IPS-20b (cell line): Measurements from ENCODE around the gene PTPRD.

Experiments used
- H3K27ac ChIP-seq: one replicate; pipeline ENCODE4 v1.5.1; 2013; ENCODE audit warnings: low read length
- H3K27me3 ChIP-seq: 2 replicates; pipeline ENCODE4 v1.6.1; 2013; ENCODE audit warnings: mild to moderate bottlenecking, low read length, inconsistent platforms; ENCODE audit not compliant: insufficient read depth
- H3K36me3 ChIP-seq: 2 replicates; pipeline ENCODE4 v1.6.1; 2013; ENCODE audit warnings: low read depth, mild to moderate bottlenecking, inconsistent platforms, low read length, moderate library complexity; ENCODE audit not compliant: insufficient read depth
- H3K4me1 ChIP-seq: 2 replicates; pipeline ENCODE4 v1.6.1; 2013; ENCODE audit warnings: mild to moderate bottlenecking, control low read depth, inconsistent platforms, low read length, moderate library complexity; ENCODE audit not compliant: insufficient read depth
- H3K4me3 ChIP-seq: 2 replicates; pipeline ENCODE4 v1.5.1; 2013; ENCODE audit warnings: mild to moderate bottlenecking, low read length, inconsistent platforms
- H3K9ac ChIP-seq: 2 replicates; pipeline ENCODE4 v1.6.1; 2013; ENCODE audit warnings: low read depth, mild to moderate bottlenecking, inconsistent platforms, low read length, moderate library complexity
- H3K9me3 ChIP-seq: 2 replicates; pipeline ENCODE4 v1.6.1; 2013; ENCODE audit warnings: mild to moderate bottlenecking, low read depth, low read length, inconsistent platforms; ENCODE audit not compliant: insufficient read depth

Gene PTPRD

DNA sequence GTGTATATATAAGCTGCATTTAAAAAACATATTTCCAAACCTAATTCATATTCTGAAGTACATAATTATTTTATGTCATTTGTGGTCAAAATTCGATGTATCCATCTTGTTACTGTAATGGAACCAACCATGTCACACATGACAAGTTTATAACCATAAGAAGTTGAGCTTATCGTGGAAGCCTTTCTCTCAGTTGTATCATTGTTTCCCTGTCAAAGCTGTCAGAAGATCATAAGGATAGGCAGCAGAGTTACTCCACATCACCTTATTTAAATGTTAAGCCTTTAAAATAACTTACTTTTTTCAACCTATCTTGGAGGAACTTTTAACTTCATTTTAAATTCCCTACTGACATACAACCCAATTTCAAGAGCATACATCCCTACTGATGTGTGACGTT, 841.5 kb downstream of the PTPRD start:
- no peaks in the 10 kb centered on the region for H3K27me3 ChIP-seq
- H3K9ac ChIP-seq = no peak overlapping the region
- no peak overlapping the region for H3K4me3 ChIP-seq
- H3K4me1 ChIP-seq = no peaks in the 10 kb centered on the region
- H3K36me3 ChIP-seq = no peaks in the 10 kb centered on the region
- H3K9me3 ChIP-seq = no peaks in the 10 kb centered on the region
- no peak overlapping the region for H3K27ac ChIP-seq

DNA sequence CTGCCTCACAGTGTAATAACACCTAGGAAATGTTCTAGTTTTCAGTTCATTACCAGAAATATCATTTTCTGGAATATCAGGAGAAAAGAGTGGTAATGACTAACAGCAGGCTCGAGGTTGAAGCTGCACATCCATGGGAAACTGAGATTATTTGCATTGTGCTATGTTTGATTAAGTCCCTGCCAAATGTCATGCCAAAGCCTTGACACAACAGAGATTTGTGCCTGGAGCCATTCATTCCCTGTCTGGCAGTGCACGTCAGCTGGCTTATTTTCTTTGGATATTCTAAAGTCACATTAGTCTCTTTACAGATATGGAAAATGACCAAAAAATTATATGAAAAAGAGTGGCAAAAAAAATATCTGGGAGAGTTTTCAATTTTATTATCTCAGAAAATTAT, 848.0 kb downstream of the PTPRD start:
- no peak overlapping the region for H3K27ac ChIP-seq
- no peaks in the 10 kb centered on the region for H3K4me1 ChIP-seq
- no peak overlapping the region for H3K9ac ChIP-seq
- no peaks in the 10 kb centered on the region for H3K9me3 ChIP-seq
- no peak overlapping the region for H3K4me3 ChIP-seq
- no peaks in the 10 kb centered on the region for H3K36me3 ChIP-seq
- no peaks in the 10 kb centered on the region for H3K27me3 ChIP-seq

DNA sequence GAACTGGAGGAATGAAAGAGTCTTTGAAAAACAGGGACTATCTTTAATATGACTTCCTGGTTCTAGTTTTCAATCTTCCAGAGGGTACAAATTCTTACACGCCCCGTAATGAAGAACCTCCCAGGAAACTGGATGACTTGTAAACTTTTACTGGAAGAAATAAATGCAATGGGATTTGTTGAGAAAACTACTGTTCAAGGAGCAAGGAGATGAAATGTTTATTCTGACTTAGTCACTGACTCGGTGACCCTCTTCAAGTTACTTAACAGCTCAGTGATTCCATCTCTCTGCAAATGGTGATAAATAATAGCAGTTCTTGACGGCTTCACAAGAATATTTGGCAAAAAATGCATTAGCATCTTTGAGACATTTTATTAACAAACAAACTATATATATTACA, 858.6 kb downstream of the PTPRD start:
- Histone ChIP-seq H3K9me3 (no peaks in the 10 kb centered on the region), H3K36me3 (no peaks in the 10 kb centered on the region), H3K27ac (no peak overlapping the region), H3K9ac (no peak overlapping the region), H3K27me3 (no peaks in the 10 kb centered on the region), H3K4me3 (no peak overlapping the region), H3K4me1 (no peaks in the 10 kb centered on the region)

DNA sequence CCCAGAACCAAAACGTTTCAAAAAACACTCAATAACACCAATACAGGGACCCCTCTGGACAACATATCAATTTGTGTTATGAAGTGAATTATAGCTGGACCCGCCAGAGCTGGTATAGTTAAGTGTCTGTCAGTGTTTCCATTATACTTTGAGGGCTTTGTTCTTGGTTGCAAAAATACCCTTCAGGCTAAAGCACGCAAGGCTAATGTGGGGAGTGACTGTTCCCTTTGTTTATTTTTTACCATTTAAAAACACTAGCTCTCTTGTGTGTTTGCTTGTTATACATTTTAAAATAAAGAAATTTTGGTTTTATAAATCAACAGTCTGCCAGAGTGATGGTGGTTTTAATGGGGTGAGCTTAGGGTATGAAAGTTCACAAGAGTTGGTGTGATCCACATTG, 859.5 kb downstream of the PTPRD start:
- Histone ChIP-seq H3K9me3 (no peaks in the 10 kb centered on the region), H3K4me1 (no peaks in the 10 kb centered on the region), H3K27ac (no peak overlapping the region), H3K9ac (no peak overlapping the region), H3K4me3 (no peak overlapping the region), H3K36me3 (no peaks in the 10 kb centered on the region), H3K27me3 (no peaks in the 10 kb centered on the region)

DNA sequence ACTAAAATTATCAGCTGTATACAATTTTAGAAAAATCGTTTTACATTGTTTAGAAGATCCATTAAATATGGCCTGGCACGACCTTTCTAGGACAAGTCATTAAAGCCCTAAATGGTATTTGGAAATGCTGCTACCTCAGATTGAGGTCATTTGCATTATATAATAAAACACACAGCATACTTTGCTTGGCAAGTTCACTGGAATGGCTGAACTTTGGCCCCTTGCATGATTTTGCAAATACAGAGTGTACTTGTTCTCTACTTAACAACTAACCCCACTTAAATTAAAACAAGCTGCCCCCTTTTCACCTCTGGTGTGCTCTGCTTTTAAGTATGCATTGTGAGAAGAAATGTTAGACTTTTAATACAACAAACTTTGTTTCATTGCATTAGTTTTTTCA, 860.1 kb downstream of the PTPRD start:
- H3K4me3 ChIP-seq = no peak overlapping the region

DNA sequence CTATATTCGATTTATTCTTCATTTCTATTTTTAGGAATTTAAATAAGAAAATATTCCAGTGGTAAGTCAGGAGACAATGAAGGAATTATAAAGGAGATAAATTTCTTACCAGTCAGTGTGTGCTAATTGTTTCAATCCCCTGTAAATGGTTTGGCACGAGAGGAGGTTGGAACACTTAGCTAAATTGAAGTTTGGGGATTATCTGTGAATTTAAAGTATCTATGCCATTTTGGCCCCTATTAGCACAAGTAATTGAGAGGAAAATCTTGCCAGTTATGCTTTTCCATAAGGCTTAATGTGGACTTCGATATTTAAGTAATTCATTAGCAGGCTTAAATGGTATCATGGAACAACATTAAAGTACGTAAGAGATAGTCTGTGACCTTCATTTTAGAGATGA, 860.8 kb downstream of the PTPRD start:
- H3K9me3 ChIP-seq = no peaks in the 10 kb centered on the region
- no peaks in the 10 kb centered on the region for H3K4me1 ChIP-seq

More for the DNA sequence above, 860.1 kb downstream of the PTPRD start:
- no peaks in the 10 kb centered on the region for H3K27me3 ChIP-seq
- H3K4me1 ChIP-seq = no peaks in the 10 kb centered on the region
- H3K9ac ChIP-seq = no peak overlapping the region
- H3K36me3 ChIP-seq = no peaks in the 10 kb centered on the region
- H3K27ac ChIP-seq = no peak overlapping the region
- H3K9me3 ChIP-seq = no peaks in the 10 kb centered on the region

DNA sequence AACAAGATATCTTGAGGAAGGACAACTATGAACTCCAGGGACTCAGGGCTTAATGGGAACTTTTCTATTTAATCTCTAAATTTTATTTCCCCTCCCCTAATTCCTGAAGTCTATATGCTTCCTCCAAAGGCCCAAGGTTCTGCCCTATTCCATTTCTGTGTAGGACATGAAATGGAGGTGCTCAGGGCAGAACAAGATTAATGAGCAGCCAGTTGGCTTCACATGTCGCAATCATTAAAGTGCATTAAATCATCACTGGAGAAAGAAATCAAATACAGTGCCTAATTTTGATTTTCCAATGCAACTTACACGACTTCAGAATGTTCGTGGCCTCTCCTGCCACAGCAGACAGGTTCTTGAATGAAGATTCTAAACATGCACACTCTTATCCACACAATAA, 862.1 kb downstream of the PTPRD start:
- Histone ChIP-seq H3K4me1 (no peaks in the 10 kb centered on the region), H3K27me3 (no peaks in the 10 kb centered on the region), H3K9ac (no peak overlapping the region), H3K36me3 (no peaks in the 10 kb centered on the region), H3K4me3 (no peak overlapping the region), H3K9me3 (no peaks in the 10 kb centered on the region), H3K27ac (no peak overlapping the region)

More for the DNA sequence above, 860.8 kb downstream of the PTPRD start:
- Histone ChIP-seq H3K36me3 (no peaks in the 10 kb centered on the region), H3K27me3 (no peaks in the 10 kb centered on the region), H3K27ac (no peak overlapping the region), H3K9ac (no peak overlapping the region), H3K4me3 (no peak overlapping the region)

DNA sequence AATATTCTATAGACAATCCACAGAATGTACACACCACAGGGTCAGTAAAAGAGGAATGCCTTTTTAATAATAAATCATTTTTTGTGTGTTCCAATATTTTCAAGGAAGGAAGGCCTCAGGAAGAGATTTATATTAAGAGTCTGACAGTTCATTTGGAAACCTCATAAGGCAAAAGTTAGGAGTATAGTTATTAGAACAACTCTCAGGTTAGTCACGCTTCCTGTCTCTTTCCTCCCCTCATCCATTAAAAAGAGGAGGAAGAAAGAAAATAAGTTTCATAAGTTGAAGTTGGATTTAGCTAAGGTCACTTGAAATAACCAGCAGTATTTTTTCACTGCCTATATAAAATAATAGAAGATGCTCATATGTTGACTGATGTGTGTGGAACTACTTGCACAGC, 863.2 kb downstream of the PTPRD start:
- Histone ChIP-seq H3K4me3 (no peak overlapping the region), H3K27me3 (no peaks in the 10 kb centered on the region), H3K27ac (no peak overlapping the region), H3K4me1 (no peaks in the 10 kb centered on the region), H3K9me3 (no peaks in the 10 kb centered on the region), H3K36me3 (no peaks in the 10 kb centered on the region), H3K9ac (no peak overlapping the region)

DNA sequence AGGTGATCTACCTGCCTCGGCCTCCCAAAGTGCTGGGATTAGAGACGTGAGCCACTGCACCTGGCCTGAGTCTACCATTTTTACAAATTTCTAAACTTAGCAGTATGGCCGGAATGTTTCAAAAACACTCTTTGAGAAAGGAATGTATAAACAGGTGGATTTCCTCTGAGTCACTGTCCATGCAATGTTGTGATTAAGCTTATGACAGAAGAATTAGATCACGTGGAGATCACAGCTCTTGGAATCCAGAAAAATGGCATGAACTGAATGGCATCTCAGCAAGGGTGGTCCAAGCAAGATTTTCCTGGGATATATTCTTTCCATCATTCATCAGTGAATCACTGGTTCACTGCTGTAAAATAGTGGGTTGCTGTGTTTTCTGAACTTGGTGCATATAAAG, 865.0 kb downstream of the PTPRD start:
- Histone ChIP-seq H3K36me3 (no peaks in the 10 kb centered on the region), H3K9ac (no peak overlapping the region), H3K9me3 (no peaks in the 10 kb centered on the region), H3K4me3 (no peak overlapping the region), H3K4me1 (no peaks in the 10 kb centered on the region), H3K27me3 (no peaks in the 10 kb centered on the region), H3K27ac (no peak overlapping the region)

DNA sequence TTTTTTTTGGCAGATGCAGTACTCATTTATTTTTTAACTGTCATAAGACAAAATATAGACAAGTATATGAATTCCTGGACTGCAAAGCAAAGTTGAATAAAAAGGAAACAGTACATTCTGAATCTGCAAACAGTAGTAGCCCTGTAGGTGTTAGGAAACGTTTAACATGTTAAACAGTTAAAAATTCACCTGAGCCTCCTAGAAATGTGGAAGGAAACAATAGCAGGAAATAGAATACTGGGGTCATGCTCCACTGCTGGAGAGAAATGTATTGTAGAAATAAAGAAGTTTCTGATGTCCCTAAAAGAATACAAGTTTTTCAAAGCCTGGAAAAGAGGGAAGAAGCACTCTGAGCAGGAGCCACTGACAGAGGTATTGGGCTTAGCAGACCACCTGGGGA, 866.0 kb downstream of the PTPRD start:
- no peaks in the 10 kb centered on the region for H3K36me3 ChIP-seq
- no peaks in the 10 kb centered on the region for H3K9me3 ChIP-seq
- no peak overlapping the region for H3K4me3 ChIP-seq
- H3K27me3 ChIP-seq = no peaks in the 10 kb centered on the region
- no peak overlapping the region for H3K27ac ChIP-seq
- no peak overlapping the region for H3K9ac ChIP-seq
- no peaks in the 10 kb centered on the region for H3K4me1 ChIP-seq

DNA sequence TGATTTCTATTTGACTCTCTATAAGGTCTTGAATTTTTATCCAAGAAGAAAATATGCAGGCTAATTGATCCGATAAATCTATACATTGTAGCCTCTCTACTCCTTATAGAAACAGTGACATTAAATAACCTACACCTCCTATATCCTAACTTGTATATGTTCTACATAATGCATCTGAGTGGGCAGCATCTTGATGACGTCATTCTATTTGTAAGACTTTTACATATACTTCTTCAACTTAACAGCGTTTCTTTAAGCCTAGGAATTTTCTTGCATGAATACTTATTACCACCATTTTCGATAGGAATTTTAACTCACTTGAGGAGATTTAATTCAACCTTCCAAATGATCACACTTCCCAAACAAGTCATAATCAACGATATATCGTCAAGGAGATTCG, 869.0 kb downstream of the PTPRD start:
- H3K27me3 ChIP-seq = no peaks in the 10 kb centered on the region
- H3K4me3 ChIP-seq = no peak overlapping the region
- no peaks in the 10 kb centered on the region for H3K9me3 ChIP-seq
- no peaks in the 10 kb centered on the region for H3K36me3 ChIP-seq
- no peak overlapping the region for H3K9ac ChIP-seq
- no peak overlapping the region for H3K27ac ChIP-seq
- H3K4me1 ChIP-seq = no peaks in the 10 kb centered on the region

DNA sequence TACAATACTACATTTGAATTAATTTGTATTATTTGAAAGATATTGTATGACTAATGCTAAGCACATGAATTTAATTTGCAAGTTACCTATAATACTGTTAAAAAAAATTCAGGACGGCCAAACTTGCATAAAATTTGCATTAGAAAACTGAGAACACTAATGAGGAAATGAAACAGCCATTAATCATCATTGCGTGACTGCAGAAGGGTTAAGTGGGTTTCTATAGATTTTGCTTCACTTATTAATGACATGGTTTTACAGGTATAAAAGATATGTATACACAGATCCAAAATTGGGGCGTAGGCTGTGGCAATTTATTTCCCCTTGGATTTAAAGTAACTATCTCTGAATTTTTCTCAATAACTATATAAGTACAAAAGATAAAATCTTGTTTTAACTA, 882.6 kb downstream of the PTPRD start:
- Histone ChIP-seq H3K27me3 (no peaks in the 10 kb centered on the region), H3K36me3 (no peaks in the 10 kb centered on the region), H3K4me3 (no peak overlapping the region), H3K9ac (no peak overlapping the region), H3K4me1 (no peaks in the 10 kb centered on the region; the same call in 1 of the 2 replicates), H3K27ac (no peak overlapping the region), H3K9me3 (no peaks in the 10 kb centered on the region)

DNA sequence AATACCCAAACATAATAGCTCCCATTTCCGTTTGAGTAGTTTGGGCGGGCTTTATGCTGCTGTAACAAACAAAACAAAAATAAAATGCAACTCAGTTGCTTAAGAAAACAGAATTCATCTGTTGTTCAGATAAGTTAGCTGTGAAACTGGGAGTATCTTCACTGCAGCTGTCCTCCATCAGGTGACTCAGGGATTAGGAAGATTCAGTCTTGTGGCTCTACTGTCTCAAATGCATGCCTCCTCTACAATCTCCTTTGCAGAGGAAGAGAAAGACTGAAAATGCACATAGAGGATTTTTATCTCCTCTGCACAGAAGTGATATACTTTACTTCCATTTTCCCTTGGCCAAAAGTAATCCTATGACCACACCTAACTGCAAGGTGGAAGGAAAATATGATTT, 883.7 kb downstream of the PTPRD start:
- H3K27me3 ChIP-seq = no peaks in the 10 kb centered on the region
- H3K4me1 ChIP-seq = no peaks in the 10 kb centered on the region
- no peaks in the 10 kb centered on the region for H3K36me3 ChIP-seq
- no peaks in the 10 kb centered on the region for H3K9me3 ChIP-seq
- H3K9ac ChIP-seq = no peak overlapping the region
- H3K27ac ChIP-seq = no peak overlapping the region
- no peak overlapping the region for H3K4me3 ChIP-seq
